ENCODE results near the gene MARVELD1. TPM values are rescaled to one million over a fixed set of nuclear protein-coding genes. Genes with fewer than 3 reads are reported as not detected.
A peak's percentile ranks its signal among the peaks of the same experiment; 100 is the strongest.

MARVELD1 gene
- total and polyA plus RNA-seq, 8 donors = 5.7 to 21.0 (median 10.9) TPM

- Histone ChIP-seq H3K27me3 (no peaks in the 10 kb centered on the region), H3K9me3 (no peaks in the 10 kb centered on the region), H3K36me3 (peaks cover 26 to 53% (median 47%) of the 10 kb centered on the region in 4 donors), H3K4me1 (peaks cover 11 to 60% (median 18%) of the 10 kb centered on the region in 4 donors), H3K4me3 (peak overlapping the region in 2 of 4 donors; percentile 61 to 84), H3K27ac (no peak overlapping the region)
- TF ChIP-seq, protein P1, sequence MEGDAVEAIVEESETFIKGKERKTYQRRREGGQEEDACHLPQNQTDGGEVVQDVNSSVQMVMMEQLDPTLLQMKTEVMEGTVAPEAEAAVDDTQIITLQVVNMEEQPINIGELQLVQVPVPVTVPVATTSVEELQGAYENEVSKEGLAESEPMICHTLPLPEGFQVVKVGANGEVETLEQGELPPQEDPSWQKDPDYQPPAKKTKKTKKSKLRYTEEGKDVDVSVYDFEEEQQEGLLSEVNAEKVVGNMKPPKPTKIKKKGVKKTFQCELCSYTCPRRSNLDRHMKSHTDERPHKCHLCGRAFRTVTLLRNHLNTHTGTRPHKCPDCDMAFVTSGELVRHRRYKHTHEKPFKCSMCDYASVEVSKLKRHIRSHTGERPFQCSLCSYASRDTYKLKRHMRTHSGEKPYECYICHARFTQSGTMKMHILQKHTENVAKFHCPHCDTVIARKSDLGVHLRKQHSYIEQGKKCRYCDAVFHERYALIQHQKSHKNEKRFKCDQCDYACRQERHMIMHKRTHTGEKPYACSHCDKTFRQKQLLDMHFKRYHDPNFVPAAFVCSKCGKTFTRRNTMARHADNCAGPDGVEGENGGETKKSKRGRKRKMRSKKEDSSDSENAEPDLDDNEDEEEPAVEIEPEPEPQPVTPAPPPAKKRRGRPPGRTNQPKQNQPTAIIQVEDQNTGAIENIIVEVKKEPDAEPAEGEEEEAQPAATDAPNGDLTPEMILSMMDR (IDR thresholded peaks at IDR 0.05) = no peak
- TF ChIP-seq POLR2AphosphoS5 (IDR thresholded peaks at IDR 0.05) (no peak), EP300 (IDR thresholded peaks at IDR 0.05) (no peak), POLR2A (IDR thresholded peaks at IDR 0.05) (no peak)
- no peak for DNase-seq
- 89 to 96% (median 95%) methylated on average over 4 of the region's 4 CpGs for WGBS, 5 donors
- intact Hi-C loops (cut with DNase I; ENCODE audit: low total_unique reads) = no loop called here
These were observed 25.1 kb downstream of the MARVELD1 start for GRCh38 chr10:97738616-97739015.

DNA sequence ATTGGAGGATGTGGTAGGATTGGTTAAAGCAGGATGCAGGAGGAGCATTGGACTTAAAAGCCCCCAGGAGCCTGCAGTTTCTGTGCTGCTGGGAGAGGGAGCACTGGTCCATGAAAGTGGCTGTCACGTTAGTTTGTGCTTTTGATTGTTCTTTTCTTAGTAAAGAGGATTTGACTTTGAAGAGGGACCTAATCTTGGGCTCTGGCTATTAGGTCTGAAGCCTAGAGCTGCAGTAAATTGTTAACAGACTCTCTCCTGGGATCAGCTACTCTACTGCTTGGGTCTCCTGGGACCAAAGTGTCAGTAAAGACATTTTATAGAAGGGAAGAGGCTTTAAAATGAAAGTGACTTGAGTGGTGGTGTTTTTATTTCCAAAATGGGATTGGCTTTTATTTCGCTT is 27.1 kb downstream of the MARVELD1 start:
- no peak for DNase-seq

DNA sequence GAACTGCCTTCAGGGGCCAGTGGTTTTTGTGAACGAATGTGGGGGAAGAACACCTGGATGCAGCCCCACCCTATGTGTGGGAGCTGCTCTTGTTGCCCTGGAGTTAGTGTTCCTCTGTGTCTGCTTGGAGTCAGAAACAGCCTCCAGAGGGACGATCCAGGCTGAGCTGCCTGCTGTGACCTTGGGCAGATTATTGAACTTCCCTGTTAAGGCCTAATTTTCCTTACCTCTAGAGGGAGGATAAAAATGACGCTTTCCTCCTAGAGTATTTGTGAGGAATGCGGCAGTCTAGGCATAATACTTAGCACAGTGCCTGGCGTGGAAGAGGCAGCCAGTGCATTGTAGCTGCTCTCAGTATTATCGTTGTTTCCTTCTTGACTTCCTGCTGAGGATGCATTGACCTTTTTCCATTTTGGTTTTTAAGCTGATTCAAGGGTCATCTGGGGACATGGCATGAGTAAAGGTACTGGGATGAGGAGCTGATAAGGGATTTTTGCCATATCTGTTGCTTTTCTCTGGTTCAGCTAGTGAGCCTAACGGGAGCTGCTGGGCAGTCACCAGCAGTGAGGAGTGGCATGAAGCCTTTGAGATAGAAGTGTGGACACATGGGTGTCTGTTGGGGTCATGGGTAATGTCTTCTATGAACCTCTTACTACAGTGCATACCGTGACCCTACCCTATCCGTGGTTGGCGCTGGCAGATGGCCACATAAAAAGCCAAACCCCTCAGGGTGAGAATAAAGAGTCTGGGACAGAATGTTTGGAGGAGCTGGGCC is 29.8 kb downstream of the MARVELD1 start:
- Histone ChIP-seq H3K36me3 (peaks cover 60 to 100% (median 94%) of the 10 kb centered on the region in 4 donors), H3K27me3 (no peaks in the 10 kb centered on the region), H3K9me3 (no peaks in the 10 kb centered on the region), H3K4me1 (peaks cover 3 to 46% (median 8%) of the 10 kb centered on the region in 4 donors), H3K27ac (no peak overlapping the region), H3K4me3 (no peak overlapping the region)
- TF ChIP-seq, protein P1 (IDR thresholded peaks at IDR 0.05) = no peak
- no peak for TF ChIP-seq POLR2AphosphoS5 (IDR thresholded peaks at IDR 0.05)
- no peak for TF ChIP-seq POLR2A (IDR thresholded peaks at IDR 0.05)
- TF ChIP-seq EP300 (IDR thresholded peaks at IDR 0.05) = no peak
- no peak for DNase-seq
- 68 to 83% (median 74%) methylated on average over 10 of the region's 10 CpGs for WGBS, 5 donors
- intact Hi-C loops (cut with DNase I; ENCODE audit: low total_unique reads) = no loop called here

More for the DNA sequence above, 27.1 kb downstream of the MARVELD1 start:
- Histone ChIP-seq H3K9me3 (no peaks in the 10 kb centered on the region), H3K27me3 (no peaks in the 10 kb centered on the region), H3K36me3 (peaks cover 45 to 73% (median 67%) of the 10 kb centered on the region in 4 donors), H3K4me3 (no peak overlapping the region), H3K27ac (no peak overlapping the region), H3K4me1 (peaks cover 11 to 60% (median 18%) of the 10 kb centered on the region in 4 donors)
- intact Hi-C loops (cut with DNase I; ENCODE audit: low total_unique reads) = no loop called here
- TF ChIP-seq EP300 (IDR thresholded peaks at IDR 0.05) (no peak), POLR2AphosphoS5 (IDR thresholded peaks at IDR 0.05) (no peak), POLR2A (IDR thresholded peaks at IDR 0.05) (no peak)
- TF ChIP-seq, protein P1 (IDR thresholded peaks at IDR 0.05) = no peak
- WGBS, 5 donors = 82 to 95% (median 89%) methylated on average over 2 of the region's 2 CpGs

GRCh38 chr10:97744405-97745035 is 31.0 kb downstream of the MARVELD1 start:
- Histone ChIP-seq H3K27ac (no peak overlapping the region), H3K9me3 (no peaks in the 10 kb centered on the region), H3K27me3 (no peaks in the 10 kb centered on the region), H3K36me3 (peaks cover 63 to 100% (median 98%) of the 10 kb centered on the region in 4 donors), H3K4me1 (peaks cover 0 to 34% (median 0%) of the 10 kb centered on the region in 4 donors), H3K4me3 (no peak overlapping the region)
- intact Hi-C loops (cut with DNase I; ENCODE audit: low total_unique reads) = no loop called here
- no peak for DNase-seq
- TF ChIP-seq POLR2AphosphoS5 (IDR thresholded peaks at IDR 0.05) (no peak), POLR2A (IDR thresholded peaks at IDR 0.05) (no peak), EP300 (IDR thresholded peaks at IDR 0.05) (no peak)
- TF ChIP-seq, protein P1 (IDR thresholded peaks at IDR 0.05) = no peak
- 92 to 95% (median 93%) methylated on average over 15 of the region's 15 CpGs for WGBS, 5 donors

Data from stomach (tissue), 9 donors.